GM19043 (cell line): ENCODE measurements around the gene PLEKHA4.
A peak's percentile ranks its signal among the peaks of the same experiment; 100 is the strongest.

Source experiments
- ATAC-seq: cut with Tn5 transposase; IDR thresholded peaks from one replicate; pipeline ENCODE4 v1.9.1; 2021; ENCODE audit warnings: low read depth; ENCODE audit not compliant: unreplicated experiment

The PLEKHA4 gene

DNA sequence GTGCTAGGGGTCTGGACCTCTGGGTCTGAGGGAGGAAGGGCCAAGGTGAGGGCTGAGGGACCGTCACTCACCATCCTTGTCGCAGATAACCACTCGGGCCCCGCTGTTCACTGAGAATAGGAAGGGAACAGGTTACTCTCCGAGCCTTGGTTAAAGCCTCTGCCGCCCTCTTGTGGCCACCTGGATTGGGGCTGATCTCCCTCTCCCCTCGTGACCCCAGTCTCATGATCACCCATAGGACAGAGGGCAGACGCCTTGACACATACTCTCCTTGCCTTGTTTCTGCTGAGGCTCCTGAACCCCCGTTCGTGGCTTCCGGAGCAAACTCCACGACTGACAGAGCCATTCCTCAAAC, 32.7 kb downstream of the PLEKHA4 start:
- peak; percentile 63 for ATAC-seq

- ATAC-seq, result no peak
Measured at GRCh38 chr19:48833977-48834376, 34.4 kb downstream of the PLEKHA4 start.

GRCh38 chr19:48833049-48833448, 35.4 kb downstream of the PLEKHA4 start:
- no peak for ATAC-seq

DNA sequence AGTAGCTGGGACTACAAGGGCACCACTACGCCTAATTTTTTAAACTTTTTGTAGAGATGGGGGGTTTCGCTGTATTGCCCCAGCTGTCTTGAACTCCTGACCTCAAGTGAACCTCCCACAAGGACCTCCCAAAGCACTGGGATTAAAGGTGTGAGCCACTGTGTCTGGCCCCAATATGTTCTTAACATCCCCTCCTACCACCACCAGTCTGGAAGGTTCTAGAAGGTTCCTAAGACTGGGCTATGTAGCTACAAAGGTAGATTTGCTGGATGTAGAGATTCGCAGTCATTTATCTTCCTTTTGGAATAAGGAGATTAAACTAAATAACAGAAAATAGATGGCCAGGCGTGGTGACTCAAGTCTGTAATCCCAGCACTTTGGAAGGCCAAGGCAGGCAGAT, 37.5 kb downstream of the PLEKHA4 start:
- no peak for ATAC-seq

DNA sequence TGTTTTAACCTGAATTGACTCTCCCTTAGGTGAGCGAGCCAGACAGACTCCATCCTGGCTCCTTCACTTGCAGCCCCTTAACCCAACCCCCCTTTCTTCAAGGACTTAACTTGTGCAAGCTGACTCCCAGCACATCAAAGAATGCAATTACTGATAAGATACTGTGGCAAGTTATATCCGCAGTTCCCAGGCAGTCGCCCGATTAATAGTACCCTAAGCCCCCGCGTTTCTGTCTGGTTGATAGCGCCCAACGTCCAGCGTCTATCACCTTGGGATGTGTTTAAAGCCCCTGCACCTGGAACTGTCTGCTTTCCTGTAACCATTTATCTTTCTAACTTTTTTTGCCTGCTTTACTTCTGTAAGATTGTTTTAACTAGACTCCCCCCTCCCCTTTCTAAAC, 38.3 kb downstream of the PLEKHA4 start:
- ATAC-seq, result no peak

DNA sequence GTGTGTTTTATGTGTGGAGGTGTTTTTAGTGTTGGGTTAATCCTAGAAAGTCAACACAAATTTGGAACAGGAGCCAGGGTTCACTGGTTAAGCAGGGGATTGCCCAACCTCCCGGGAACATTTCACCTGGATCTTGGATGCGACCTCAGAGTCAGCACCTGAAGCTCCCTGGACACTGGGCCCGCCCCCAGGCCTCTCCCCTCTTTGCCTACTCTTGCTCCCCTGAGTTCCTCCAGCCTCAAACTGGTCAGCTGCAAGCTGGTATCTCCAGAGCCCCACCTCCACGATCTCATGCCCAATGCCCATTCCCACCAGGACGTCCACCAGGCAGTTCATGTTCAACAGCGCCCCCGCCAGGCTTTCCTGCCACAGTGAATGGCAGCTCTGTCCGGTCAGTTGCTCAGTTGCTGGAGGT, 41.8 kb downstream of the PLEKHA4 start:
- no peak for ATAC-seq

- ATAC-seq, result no peak
Measured at GRCh38 chr19:48822514-48822913, 45.9 kb downstream of the PLEKHA4 start.

- no peak for ATAC-seq
Measured at GRCh38 chr19:48821633-48822032, 46.8 kb downstream of the PLEKHA4 start.

- ATAC-seq, result no peak
Measured at GRCh38 chr19:48819366-48819816, 49.0 kb downstream of the PLEKHA4 start.

DNA sequence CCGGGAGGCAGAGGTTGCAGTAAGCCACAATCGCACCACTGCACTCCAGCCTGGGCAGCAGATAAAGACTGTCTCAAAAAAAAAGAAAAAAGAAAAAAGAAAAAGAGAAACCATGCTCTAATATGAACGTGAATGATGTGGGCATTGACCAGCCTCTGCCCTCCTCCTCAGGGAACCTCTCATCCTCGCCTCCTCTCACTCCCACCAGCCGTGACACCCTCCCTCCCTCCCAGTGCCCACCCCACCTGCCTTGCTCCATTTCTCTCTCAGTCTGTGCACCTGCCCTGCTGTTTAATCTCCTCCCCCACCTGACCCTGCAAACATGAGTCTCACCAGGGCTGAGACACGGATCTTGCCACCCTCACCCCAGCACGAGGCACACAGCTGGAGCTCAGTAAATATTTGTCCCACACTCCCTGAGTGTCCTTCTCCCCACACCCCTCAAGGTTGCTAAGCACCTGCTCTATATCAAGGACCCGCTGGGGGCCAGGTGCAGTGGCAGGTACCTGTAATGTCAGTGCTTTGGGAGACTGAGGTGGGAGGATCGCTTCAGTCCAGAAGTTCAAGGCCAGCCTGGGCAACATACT, 50.1 kb downstream of the PLEKHA4 start:
- ATAC-seq, result no peak

GRCh38 chr19:48817585-48818124, 50.8 kb downstream of the PLEKHA4 start:
- ATAC-seq, result no peak

GRCh38 chr19:48815870-48816501, 52.4 kb downstream of the PLEKHA4 start:
- no peak for ATAC-seq

- no peak for ATAC-seq
Measured at GRCh38 chr19:48814895-48815294, 53.5 kb downstream of the PLEKHA4 start.

DNA sequence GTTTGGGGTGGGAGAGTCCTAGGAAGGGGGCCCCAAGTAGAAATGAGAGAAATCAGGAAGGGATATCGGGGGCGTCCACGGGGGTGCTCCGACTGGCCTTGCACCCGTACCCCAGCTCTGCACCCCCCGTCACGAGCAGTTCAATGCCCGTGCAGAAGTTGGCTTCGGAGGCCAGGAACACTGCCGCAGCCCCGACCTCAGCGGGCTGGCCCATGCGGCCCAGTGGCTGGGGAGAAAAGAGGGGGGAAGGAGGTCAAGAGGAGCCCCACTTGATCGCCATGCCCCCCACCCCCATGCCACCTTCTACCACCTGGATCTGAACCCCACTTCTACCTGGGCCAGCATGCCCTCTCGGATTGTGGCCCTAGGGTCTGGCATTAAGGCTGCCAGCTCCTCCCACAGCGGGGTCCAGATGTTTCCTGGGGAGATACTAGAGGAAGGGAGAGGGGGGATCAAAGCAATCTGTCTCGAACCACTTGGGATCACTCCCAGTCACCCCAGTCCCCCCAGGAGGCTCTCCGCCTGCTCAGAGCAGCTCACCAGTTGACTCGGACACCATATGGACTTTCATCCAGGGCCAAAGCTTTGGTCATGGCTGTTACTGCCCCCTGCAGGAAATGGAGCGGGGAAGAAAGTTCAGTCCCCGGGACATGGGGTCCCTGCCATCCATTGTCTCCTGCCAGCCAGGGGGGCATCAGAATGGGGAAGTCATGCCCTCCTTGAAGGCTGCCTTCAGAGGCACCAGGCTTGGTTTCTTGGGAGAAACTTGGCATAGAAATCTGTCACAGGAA, 55.1 kb downstream of the PLEKHA4 start:
- ATAC-seq, result no peak

DNA sequence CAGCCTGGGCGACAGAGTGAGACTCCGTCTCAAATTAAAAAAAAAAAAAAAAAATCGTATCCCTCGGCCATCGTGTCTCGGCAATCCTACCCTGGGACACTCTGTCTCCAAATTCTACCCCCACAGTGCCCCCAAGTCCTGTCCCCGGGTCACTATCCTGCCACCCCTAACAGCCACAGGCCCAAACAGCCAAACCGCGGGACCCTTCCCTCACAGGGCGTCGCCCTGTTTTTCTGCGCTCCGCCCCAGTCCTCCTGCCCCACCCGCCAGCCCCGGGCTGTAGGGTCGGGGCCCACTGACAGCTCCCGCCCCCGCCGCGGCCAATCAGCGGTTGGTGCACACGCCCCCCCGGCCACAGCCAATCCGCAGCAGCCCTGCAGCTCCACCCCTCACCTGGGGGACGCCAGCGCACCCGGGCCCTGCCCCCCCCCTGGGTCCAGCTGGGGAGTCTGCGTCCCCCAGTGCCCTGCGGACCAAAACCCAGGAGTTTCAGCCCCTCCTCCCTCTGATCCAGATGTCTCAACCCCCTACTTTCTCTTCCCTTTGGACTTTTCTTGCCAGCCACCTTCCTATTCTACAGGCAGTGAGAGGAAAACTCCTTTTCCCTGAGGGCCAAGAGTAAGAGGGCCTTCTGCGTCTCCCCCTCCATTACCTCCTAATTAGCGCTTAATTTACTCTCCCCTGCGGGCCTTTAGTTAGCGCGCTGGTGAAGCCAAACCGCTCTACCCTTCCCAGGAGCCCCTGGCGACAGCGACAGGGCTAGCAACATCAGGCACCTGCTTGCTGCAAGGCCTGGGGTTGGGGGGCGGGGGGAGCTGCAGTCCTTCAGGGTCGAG, 56.1 kb downstream of the PLEKHA4 start:
- ATAC-seq, result no peak

DNA sequence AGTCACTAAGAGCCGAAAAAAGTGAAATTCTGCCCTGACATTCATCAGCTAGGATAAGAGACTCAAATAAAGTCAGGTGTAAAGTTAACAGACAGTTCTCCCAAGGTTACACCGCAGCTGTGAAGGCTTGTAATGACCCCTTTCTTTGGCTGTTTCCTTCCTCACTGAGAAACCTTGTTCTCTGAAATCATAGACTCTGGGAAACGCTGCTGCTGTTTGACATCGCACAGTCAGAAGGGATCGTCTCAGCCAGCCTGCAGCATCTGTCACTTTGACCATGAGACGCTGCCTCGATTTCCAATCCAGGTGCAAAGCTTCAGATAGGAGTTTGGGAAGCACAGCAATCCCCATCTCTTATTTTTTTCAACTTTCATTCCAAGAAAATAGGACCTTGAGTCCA, 58.3 kb downstream of the PLEKHA4 start:
- no peak for ATAC-seq

- no peak for ATAC-seq
Measured at GRCh38 chr19:48807590-48808308, 60.7 kb downstream of the PLEKHA4 start.

DNA sequence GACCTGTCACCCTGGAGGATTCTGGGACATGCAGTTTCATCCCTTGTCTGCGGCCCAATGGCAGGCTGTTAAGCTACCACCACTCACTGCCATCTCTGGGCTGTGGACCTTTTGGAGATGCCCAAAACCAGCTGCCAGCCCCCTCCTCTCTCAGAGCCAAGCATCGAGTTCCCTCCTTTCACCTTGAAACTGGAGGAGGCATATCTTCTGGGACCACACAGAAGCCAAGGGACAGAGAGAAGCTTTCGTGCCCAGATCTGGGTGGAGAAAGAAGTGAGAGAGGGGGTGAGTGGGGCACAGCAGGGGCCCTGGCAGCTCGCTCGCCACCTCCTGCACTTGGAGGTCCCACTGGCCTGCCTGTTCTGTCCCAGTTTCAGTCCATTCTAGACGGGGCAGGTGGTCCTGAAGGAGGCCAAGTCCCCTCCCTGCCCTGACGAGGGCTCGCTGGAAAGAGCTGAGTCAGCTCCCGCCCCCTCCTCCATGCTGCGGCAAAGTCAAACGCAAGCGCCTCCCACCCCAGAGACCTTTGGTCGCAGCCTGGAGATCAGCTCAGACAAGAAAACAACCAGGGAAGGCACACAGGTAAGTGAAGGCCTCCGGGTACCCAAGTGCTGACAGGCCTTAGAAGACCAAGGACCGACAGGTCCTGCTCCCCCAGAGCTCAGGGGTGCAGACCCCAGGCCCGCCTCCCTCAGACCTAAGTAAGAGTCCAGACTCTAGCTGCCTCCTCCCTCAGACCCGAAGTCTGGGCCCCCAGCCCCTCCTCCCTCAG, 61.4 kb downstream of the PLEKHA4 start:
- no peak for ATAC-seq

GRCh38 chr19:48806518-48806817, 61.9 kb downstream of the PLEKHA4 start:
- no peak for ATAC-seq

GRCh38 chr19:48805452-48805851, 63.0 kb downstream of the PLEKHA4 start:
- ATAC-seq, result no peak
